GM12892 (cell line): Measurements from ENCODE around the gene KAT7.

Experiments used
- POLR2A ChIP-seq: IDR thresholded peaks from 2 replicates; pipeline ENCODE4 v1.6.1; 2011; ENCODE audit warnings: low read depth, low read length, control low read depth
- POLR2AphosphoS5 ChIP-seq: IDR thresholded peaks from 2 replicates; pipeline ENCODE4 v1.6.1; 2011; ENCODE audit warnings: low read depth, low read length, control low read depth

DNA sequence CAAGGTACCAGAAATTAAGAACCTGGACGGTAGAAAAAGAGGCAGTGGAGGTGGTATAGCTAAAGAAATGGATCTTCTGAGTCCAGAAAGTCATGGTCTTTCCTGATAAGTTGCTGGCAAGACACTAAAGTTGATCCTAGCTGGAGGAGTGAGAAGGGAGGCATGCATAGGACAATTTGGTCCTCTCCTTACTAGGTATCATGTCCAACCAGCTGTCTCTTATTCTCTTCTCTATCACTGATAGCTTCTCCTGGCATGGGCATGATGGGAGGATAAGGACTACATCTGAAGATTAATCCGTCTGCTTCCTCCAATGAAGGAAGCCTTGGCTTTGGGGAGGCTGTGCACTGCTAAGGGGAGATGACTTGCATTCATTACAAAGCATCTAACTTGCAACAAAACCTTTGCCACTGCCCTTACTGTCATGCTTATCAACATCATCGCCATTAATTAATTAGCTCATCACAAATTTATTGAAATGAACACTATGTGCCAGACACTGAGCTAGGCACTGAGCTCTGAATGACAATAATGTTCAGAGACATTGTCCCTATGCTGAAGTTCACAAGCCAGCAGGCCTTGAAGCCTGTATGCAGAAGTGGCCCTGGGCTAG lies 21.5 kb upstream of the KAT7 start:
- TF ChIP-seq POLR2AphosphoS5 (no peak), POLR2A (no peak)
